ENCODE data around the gene BCORL1.

BCORL1 gene

GRCh38 chrX:130098210-130098552, 115.7 kb downstream of the BCORL1 start:
- DNase-seq = no peak

GRCh38 chrX:130100180-130100579, 117.7 kb downstream of the BCORL1 start:
- no peak for DNase-seq

- DNase-seq = no peak
These were observed 121.2 kb downstream of the BCORL1 start for GRCh38 chrX:130103605-130104004.

- DNase-seq = no peak
These were observed 122.8 kb downstream of the BCORL1 start for GRCh38 chrX:130105244-130105643.

- no peak for DNase-seq
These were observed 123.6 kb downstream of the BCORL1 start for GRCh38 chrX:130106071-130106470.

All from activated effector memory CD4-positive, alpha-beta T cell treated with anti-CD3 and anti-CD28 coated beads, Interleukin-2, amount 50 U/mL, for 16 hours (primary cell).